GM13977 (cell line): Measurements from ENCODE around the gene ADM5.
"Not testable (repeated sequence)": the region's sequence is repeated elsewhere in the genome, so short reads cannot be mapped to it uniquely, and the experiment has no call there.

Experiments used
- DNase-seq: peaks from one replicate; pipeline ENCODE4 v3.0.0; 2012; ENCODE audit warnings: low spot score
- in situ Hi-C: fragments of 300-500 bp; cut with MboI; formaldehyde crosslinking; loops from one replicate; pipeline ENCODE4 v1.12.0; 2022; ENCODE audit warnings: low sequenced_read_pairs, low pct_unique_long_range_greater_than_20kb, mixed read lengths, inconsistent platforms; ENCODE audit not compliant: unreplicated experiment
- TF ChIP-seq, protein P1 (sequence below): IDR thresholded peaks from 2 replicates; pipeline ENCODE4 v1.5.1; 2012; ENCODE audit warnings: mild to moderate bottlenecking, control low read depth; ENCODE audit not compliant: insufficient read depth; ENCODE audit errors: extremely low read depth, missing control alignments

ADM5 gene

DNA sequence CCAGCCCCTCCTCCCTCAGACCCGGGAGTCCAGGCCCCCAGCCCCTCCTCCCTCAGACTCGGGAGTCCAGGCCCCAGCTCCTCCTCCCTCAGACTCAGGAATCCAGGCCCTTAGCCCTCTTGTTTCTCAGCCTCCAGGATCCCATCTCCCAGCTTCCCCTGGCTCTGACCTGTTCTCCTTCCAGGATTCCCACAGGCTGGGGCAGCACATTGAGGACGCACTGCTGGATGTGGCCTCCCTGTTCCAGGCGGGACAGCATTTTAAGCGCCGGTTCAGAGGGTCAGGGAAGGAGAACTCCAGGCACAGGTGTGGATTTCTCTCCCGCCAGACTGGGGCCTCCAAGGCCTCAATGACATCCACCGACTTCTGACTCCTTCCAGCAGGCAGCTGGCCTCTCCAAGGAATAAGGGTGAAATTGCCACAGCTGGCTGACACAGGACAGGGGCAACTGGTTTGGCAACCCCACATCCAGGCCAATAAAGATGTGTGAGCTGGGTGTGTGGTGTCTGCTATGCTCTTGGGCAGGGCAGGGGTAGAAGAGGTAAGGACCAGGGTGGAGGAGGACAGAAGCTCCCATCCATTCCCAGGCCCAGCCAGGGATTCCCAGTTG, 23.9 kb downstream of the ADM5 start:
- in situ Hi-C loops = no loop called here
- TF ChIP-seq, protein P1, sequence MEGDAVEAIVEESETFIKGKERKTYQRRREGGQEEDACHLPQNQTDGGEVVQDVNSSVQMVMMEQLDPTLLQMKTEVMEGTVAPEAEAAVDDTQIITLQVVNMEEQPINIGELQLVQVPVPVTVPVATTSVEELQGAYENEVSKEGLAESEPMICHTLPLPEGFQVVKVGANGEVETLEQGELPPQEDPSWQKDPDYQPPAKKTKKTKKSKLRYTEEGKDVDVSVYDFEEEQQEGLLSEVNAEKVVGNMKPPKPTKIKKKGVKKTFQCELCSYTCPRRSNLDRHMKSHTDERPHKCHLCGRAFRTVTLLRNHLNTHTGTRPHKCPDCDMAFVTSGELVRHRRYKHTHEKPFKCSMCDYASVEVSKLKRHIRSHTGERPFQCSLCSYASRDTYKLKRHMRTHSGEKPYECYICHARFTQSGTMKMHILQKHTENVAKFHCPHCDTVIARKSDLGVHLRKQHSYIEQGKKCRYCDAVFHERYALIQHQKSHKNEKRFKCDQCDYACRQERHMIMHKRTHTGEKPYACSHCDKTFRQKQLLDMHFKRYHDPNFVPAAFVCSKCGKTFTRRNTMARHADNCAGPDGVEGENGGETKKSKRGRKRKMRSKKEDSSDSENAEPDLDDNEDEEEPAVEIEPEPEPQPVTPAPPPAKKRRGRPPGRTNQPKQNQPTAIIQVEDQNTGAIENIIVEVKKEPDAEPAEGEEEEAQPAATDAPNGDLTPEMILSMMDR = no peak
- DNase-seq = no peak

DNA sequence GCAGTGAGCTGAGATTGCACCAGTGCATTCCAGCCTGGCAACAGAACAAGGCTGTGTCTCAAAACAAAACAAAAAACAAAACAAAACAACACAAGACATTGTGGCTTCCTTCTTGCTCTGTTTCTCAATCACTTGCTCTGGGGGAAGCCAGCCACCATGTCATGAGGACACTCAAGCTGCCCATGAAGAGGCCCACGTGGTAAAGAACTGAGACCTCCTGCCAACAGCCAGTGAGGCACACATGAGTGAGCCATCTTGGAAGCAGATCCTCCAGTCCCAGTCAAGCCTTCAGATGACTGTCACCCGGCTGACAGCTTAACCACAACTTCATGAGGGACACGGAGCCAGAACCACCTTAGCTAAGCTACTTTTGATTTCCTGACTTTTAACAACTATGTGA, 26.8 kb downstream of the ADM5 start:
- TF ChIP-seq, protein P1 = no peak
- DNase-seq = no peak
- in situ Hi-C loops = no loop called here

DNA sequence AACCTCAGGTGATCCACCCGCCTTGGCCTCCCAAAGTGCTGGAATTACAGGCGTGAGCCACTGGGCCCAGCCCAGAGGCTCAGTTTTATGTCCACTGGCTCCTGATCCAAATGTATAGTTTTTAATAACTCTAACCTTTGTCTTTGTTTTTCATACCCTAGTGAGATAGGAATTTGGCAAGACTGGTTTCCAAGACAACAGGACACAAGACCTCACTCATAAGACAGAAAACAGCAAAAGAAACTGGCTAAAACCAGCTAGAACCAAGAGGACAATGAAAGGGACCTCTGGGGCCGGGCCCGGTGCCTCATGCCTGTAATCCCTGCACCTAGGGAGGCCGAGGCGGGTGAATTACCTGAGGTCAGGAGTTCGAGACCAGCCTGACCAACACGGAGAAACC, 29.1 kb downstream of the ADM5 start:
- in situ Hi-C loops = no loop called here
- DNase-seq = no peak
- TF ChIP-seq, protein P1 = no peak

- no peak for DNase-seq
- TF ChIP-seq, protein P1 = no peak
- in situ Hi-C loops = no loop called here
Observed at GRCh38 chr19:49718991-49719390, 29.6 kb downstream of the ADM5 start.

- DNase-seq, in situ Hi-C loops: not testable (repeated sequence)
Observed at GRCh38 chr19:49719420-49719819, 30.0 kb downstream of the ADM5 start.

DNA sequence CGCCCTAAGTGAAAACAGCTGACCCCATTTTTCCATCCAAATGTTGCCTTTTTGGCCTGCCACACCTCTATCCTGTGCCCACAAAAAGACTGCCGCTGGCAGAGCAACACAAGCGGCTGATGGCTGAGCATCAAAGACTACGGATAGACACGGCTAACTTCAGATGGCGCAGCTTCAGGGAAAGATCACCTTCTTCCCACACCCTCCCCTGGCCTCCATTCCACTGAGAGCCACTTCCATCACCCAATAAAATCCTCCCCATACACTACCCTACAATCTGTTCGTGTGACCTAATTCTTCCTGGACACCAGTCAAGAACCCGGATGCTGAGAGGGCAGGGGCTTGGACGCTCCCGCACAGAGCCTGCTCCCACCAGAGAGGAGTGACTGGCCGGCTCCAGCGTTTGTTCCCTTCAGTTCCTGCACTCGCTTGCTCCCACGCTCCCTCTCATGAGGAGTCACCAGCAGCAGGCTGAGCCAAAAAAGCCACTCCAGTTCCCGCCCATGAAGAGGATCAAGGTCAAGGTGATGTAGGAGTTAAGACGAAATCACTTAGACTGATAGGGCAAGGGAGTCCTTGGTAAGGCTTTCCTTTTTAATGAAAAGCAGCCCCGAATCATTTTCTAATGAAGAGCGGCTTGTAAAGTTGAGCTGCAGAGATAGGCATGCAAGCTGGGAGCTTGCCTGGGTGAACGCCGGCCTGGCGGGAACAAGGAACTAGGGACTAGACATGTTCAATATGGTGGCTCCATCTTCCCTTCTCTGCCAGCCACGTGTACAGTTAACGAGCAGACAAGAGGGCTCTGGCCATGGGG, 38.0 kb downstream of the ADM5 start:
- TF ChIP-seq, protein P1 = no peak
- in situ Hi-C loops = no loop called here
- DNase-seq = no peak

- no peak for DNase-seq
- in situ Hi-C loops = no loop called here
- TF ChIP-seq, protein P1 = no peak
Observed at GRCh38 chr19:49730166-49730565, 40.8 kb downstream of the ADM5 start.
